ENCODE results near the gene GTPBP1.

DNA sequence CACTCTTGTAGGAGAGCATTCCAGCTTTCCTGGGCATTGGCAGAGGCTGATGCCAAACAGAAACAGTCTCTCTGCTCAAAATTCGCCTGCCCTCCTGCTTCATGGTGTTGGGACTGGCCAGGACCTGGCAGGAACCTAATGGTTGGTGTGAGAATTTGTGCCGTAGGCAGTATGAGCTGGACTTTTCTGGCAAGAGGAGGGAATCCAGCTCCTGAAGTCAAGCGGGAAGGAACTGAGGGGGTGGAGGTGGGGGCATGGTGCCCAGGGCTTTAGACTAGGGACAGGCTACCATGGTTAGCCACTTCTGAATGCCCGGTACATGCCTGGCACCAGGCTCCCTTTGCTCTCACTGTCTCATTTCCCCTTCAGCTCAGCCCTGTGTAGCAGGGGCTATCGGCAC, 30.9 kb upstream of the GTPBP1 start:
- TF ChIP-seq, protein P1, sequence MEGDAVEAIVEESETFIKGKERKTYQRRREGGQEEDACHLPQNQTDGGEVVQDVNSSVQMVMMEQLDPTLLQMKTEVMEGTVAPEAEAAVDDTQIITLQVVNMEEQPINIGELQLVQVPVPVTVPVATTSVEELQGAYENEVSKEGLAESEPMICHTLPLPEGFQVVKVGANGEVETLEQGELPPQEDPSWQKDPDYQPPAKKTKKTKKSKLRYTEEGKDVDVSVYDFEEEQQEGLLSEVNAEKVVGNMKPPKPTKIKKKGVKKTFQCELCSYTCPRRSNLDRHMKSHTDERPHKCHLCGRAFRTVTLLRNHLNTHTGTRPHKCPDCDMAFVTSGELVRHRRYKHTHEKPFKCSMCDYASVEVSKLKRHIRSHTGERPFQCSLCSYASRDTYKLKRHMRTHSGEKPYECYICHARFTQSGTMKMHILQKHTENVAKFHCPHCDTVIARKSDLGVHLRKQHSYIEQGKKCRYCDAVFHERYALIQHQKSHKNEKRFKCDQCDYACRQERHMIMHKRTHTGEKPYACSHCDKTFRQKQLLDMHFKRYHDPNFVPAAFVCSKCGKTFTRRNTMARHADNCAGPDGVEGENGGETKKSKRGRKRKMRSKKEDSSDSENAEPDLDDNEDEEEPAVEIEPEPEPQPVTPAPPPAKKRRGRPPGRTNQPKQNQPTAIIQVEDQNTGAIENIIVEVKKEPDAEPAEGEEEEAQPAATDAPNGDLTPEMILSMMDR (IDR thresholded peaks at IDR 0.05): no peak
- TF ChIP-seq POLR2AphosphoS5 (IDR thresholded peaks at IDR 0.05) (no peak), POLR2A (IDR thresholded peaks at IDR 0.05) (no peak)

All from suprapubic skin (tissue), 4 donors.